Activated CD4-positive, alpha-beta memory T cell treated with anti-CD3 and anti-CD28 coated beads for 36 hours (primary cell): ENCODE data around the gene HIVEP2. TPM values are rescaled to one million over a fixed set of nuclear protein-coding genes. Genes with fewer than 3 reads are reported as not detected.

Experiments used
- CTCF ChIA-PET: fragments of 350-600 bp; sonication (Branson Sonifier 250); formaldehyde crosslinking; loops from one replicate; lab custom pipeline; 2021; ENCODE audit warnings: antibody characterized with exemption, inconsistent platforms; lab: Charles Lee
- POLR2A ChIA-PET: fragments of 350-600 bp; sonication (Branson Sonifier 250); formaldehyde crosslinking; loops from one replicate; lab custom pipeline; 2021; ENCODE audit warnings: antibody characterized with exemption; lab: Charles Lee
- DNase-seq: peaks from one replicate; pipeline ENCODE4 v3.0.0-alpha.2; 2020
- H3K27ac Mint-ChIP-seq: one replicate; pipeline ENCODE4 v1.8.0; 2021; ENCODE audit warnings: mixed read lengths
- H3K27me3 Mint-ChIP-seq: one replicate; pipeline ENCODE4 v1.8.0; 2021; ENCODE audit warnings: mixed read lengths
- H3K36me3 Mint-ChIP-seq: one replicate; pipeline ENCODE4 v1.8.0; 2021; ENCODE audit warnings: mixed read lengths
- H3K4me1 Mint-ChIP-seq: one replicate; pipeline ENCODE4 v1.8.0; 2021; ENCODE audit warnings: low read depth, mixed read lengths
- H3K4me3 Mint-ChIP-seq: one replicate; pipeline ENCODE4 v1.8.0; 2021; ENCODE audit warnings: mild to moderate bottlenecking, mixed read lengths
- H3K9me3 Mint-ChIP-seq: one replicate; pipeline ENCODE4 v1.8.0; 2021; ENCODE audit warnings: mixed read lengths
- intact Hi-C: fragments of 100-400 bp; cut with micrococcal nuclease; formaldehyde crosslinking; loops from one replicate; pipeline ENCODE4 v1.15.1; 2023
- total RNA-seq, 2 experiments: library from RNA; stranded (reverse); gene quantifications; one replicate each; pipeline ENCODE4 v1.2.3, GENCODE V29; 2021

The HIVEP2 gene
- total RNA-seq, 2 experiments from 2014 or later, result 24.3 to 25.1 TPM

DNA sequence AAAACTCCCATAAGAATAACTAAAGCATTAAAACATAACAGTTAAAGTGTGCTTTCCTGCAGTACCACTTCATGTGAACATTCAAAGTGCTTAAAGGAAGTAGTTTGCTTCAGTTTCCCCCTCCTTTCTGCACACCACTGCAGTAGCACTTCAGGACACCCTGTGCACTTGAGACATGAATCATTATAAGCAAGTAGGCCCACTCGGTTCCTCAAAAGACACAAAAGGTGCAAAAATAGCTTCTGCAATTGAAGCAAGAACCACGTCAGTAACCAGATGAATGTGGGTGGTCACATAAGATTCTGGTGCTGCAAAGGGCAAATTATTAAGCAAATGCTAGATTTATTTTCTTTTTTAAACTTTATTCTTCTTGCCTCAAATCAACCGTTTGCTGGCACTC lies 160.6 kb downstream of the HIVEP2 start:
- ChIA-PET POLR2A (interaction anchor here (1.5 kb wide), 1 partner anchor 11 kb away, joined by 3 read pairs; no protein-coding TSS in a partner anchor), CTCF (interaction anchor here (1.0 kb wide), 1 partner anchor 10 kb away, joined by 5 read pairs; no protein-coding TSS in a partner anchor)
- DNase-seq, result no peak
- Mint-ChIP-seq H3K4me3 (no peak overlapping the region), H3K27ac (peak overlapping the region; percentile 36), H3K9me3 (no peaks in the 10 kb centered on the region), H3K27me3 (no peaks in the 10 kb centered on the region), H3K4me1 (peaks cover 67% of the 10 kb centered on the region), H3K36me3 (peaks cover 21% of the 10 kb centered on the region)
- intact Hi-C loops, result loop anchor here (1.0 to 5.0 kb wide), 2 partner anchors 18 to 217 kb away; no protein-coding TSS in a partner anchor

DNA sequence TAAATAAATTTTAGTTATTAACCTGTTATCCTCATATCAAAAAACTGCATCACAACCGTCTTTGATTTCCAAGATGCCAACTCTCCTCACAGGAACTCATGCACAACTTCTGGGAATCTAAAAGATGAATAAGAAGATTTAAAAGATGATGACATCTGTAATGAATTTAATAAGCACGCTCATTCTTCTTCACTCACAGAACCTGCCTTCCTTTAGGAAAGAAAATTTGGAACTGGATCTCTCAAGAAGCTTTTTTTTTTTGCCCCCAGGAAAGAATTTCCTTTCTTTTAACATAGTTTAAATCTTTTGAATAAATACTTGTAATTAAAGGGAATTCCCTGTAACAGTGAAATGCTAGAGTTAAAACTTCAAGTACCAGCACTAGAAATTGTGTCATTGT lies 161.5 kb downstream of the HIVEP2 start:
- Mint-ChIP-seq H3K4me3 (no peak overlapping the region), H3K27ac (no peak overlapping the region), H3K9me3 (no peaks in the 10 kb centered on the region), H3K36me3 (peaks cover 17% of the 10 kb centered on the region), H3K4me1 (peaks cover 64% of the 10 kb centered on the region), H3K27me3 (no peaks in the 10 kb centered on the region)
- ChIA-PET CTCF (interaction anchor here (0.6 to 1.0 kb wide), 2 partner anchors 9 to 76 kb away, joined by 3 to 5 read pairs; no protein-coding TSS in a partner anchor), POLR2A (no interaction called here)
- no peak for DNase-seq
- intact Hi-C loops, result loop anchor here (5.0 kb wide), 1 partner anchor 216 kb away; no protein-coding TSS in a partner anchor

DNA sequence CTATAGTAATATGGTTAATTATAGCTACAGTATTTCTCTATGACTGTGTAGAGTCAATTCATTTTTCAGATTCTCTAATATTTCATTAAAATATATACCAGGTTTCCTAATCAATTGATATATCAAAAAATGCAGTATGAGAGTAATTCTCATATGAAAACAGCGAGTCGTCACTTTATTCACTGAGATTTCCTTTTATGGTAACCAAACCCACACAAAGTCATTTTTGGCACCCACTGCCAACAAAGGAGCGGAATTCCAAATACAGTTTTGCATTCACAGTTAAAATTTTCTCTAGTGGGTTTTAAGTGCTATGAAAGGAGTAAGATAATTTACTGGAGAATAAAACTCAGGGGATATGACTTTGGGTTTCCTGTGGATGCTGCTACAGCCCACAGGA lies 163.8 kb downstream of the HIVEP2 start:
- Mint-ChIP-seq H3K4me1 (peaks cover 56% of the 10 kb centered on the region), H3K36me3 (peaks cover 18% of the 10 kb centered on the region), H3K9me3 (no peaks in the 10 kb centered on the region), H3K4me3 (no peak overlapping the region), H3K27me3 (no peaks in the 10 kb centered on the region), H3K27ac (peak overlapping the region; percentile 39)
- ChIA-PET CTCF (no interaction called here), POLR2A (no interaction called here)
- intact Hi-C loops, result loop anchor here (1.0 to 5.0 kb wide), 2 partner anchors 8 to 214 kb away; no protein-coding TSS in a partner anchor
- DNase-seq, result no peak

DNA sequence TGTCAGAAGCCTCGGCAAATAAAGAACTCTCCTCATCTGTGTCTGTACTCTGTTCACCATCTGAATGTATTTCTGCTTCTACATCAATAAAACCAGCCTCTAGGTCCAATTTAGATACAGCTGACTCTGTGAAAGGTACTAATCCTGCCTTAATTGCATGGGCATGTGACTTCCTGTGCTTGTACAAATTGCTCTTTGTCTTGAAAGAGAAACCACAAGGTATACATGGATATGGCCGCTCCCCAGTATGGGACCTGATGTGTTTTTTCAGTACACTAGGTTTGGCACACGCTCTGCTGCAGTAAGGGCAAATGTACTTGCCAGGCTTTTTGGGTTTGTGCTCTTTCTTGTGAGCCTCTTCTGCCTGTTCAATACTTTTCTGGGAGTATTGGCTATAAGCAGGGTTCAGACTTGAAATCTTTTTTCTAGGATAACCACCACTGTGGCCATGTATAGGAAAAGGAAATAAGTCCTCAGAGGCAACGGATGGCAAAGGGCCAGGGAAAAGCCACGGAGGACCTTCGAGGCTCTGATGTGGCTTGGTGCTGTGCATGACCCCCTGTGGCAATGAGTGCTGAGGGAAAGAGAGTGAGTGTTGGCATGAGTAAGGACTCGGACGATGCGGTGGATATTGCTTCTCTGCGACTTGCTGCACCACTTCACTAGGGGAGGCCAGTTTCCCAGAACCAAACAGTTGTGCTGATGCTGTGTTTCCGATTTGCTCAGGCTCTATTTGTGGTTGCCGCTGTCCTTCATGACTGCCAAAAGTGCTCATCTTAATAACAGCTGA lies 170.9 kb downstream of the HIVEP2 start:
- Mint-ChIP-seq H3K36me3 (peaks cover 56% of the 10 kb centered on the region), H3K9me3 (no peaks in the 10 kb centered on the region), H3K4me1 (peaks cover 62% of the 10 kb centered on the region), H3K27ac (peak overlapping the region; percentile 93), H3K4me3 (peak overlapping the region; percentile 62), H3K27me3 (no peaks in the 10 kb centered on the region)
- ChIA-PET POLR2A (interaction anchor here (1.0 to 2.3 kb wide), 4 partner anchors 11 to 46 kb away, joined by 3 to 9 read pairs (median 3); no protein-coding TSS in a partner anchor), CTCF (interaction anchor here (0.9 to 1.2 kb wide), 4 partner anchors 10 to 66 kb away, joined by 3 to 5 read pairs (median 4); no protein-coding TSS in a partner anchor)
- intact Hi-C loops, result loop anchor here (1.0 to 5.0 kb wide), 7 partner anchors 7 to 173 kb away; no protein-coding TSS in a partner anchor
- peak; percentile 56 for DNase-seq

DNA sequence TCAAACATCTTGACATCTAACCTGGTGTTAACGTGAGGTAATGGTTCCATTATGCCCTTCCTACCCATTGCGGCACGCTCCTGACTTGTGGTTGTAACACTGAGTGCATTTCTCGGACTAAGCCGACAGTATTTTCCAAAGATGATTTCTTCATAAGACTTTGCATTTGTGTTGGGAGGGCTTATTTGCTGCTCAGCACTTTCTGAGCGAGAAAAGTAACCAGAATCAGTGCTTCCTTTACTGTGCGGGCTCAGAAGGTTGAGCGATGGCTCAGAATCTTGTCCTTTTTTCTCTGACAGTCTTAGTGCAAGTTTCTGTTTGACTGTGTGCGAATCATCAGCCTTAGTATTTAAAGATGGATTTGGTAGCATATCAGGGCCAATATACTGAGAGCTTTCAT lies 171.7 kb downstream of the HIVEP2 start:
- ChIA-PET POLR2A (interaction anchor here (0.6 to 2.3 kb wide), 5 partner anchors 12 to 52 kb away, joined by 3 to 9 read pairs (median 3); no protein-coding TSS in a partner anchor), CTCF (interaction anchor here (0.6 to 1.9 kb wide), 3 partner anchors 47 to 660 kb away, joined by 3 to 5 read pairs (median 3); no protein-coding TSS in a partner anchor)
- DNase-seq, result peak; percentile 64
- H3K36me3 Mint-ChIP-seq, result peaks cover 59% of the 10 kb centered on the region
- peak overlapping the region; percentile 62 for H3K4me3 Mint-ChIP-seq
- intact Hi-C loops, result loop anchor here (1.0 to 5.0 kb wide), 6 partner anchors 8 to 113 kb away; no protein-coding TSS in a partner anchor
- H3K27me3 Mint-ChIP-seq, result no peaks in the 10 kb centered on the region
- peaks cover 63% of the 10 kb centered on the region for H3K4me1 Mint-ChIP-seq
- no peaks in the 10 kb centered on the region for H3K9me3 Mint-ChIP-seq
- H3K27ac Mint-ChIP-seq, result peak overlapping the region; percentile 93

DNA sequence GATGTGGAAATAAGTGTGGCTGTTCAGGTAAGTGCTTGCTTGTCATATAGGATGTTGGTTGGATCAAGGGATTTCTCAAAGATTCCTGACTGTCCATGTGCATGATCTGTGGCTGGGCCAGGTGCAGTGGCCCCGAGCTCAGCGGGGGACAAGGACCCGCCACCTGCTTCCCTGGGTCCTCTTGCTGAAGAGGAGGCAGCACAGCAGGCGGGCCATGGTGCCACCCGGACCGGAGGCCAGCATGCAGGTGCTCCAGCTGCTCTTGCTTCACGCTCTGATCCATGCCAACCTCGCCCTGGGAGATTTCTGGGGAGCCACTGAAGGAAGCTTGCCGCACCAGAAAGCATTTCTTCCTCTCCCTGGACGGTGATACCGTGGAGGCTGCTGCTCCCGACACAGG lies 173.8 kb downstream of the HIVEP2 start:
- no peaks in the 10 kb centered on the region for H3K27me3 Mint-ChIP-seq
- POLR2A ChIA-PET, result no interaction called here
- peaks cover 72% of the 10 kb centered on the region for H3K4me1 Mint-ChIP-seq
- no peak for DNase-seq
- H3K36me3 Mint-ChIP-seq, result peaks cover 73% of the 10 kb centered on the region
- intact Hi-C loops, result loop anchor here (5.0 kb wide), 1 partner anchor 71 kb away; no protein-coding TSS in a partner anchor
- CTCF ChIA-PET, result interaction anchor here (0.6 to 1.9 kb wide), 2 partner anchors 78 to 697 kb away, joined by 3 to 5 read pairs; no protein-coding TSS in a partner anchor
- no peak overlapping the region for H3K4me3 Mint-ChIP-seq
- peak overlapping the region; percentile 9 for H3K27ac Mint-ChIP-seq
- H3K9me3 Mint-ChIP-seq, result no peaks in the 10 kb centered on the region

DNA sequence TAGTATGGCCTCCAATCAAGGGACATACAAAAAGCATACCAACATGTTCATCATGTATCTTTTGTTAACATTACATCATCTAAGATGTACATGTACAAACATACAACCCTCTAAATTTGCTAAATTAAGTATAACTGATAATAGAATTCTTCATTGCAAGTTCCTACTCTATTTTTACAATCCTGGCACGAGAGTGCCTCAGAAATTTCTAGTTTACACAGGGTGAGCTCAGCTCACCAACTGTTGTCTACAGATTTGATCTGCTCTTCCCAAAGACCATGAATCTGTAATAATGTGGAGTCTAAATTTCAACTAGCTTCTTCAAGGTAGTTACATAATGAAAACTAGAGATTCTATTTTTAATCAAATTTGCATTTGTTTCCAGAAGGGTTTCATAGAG lies 179.7 kb downstream of the HIVEP2 start:
- POLR2A ChIA-PET, result no interaction called here
- no peaks in the 10 kb centered on the region for H3K9me3 Mint-ChIP-seq
- H3K4me3 Mint-ChIP-seq, result no peak overlapping the region
- peaks cover 48% of the 10 kb centered on the region for H3K4me1 Mint-ChIP-seq
- CTCF ChIA-PET, result no interaction called here
- peaks cover 58% of the 10 kb centered on the region for H3K36me3 Mint-ChIP-seq
- intact Hi-C loops, result loop anchor here (5.0 kb wide), 1 partner anchor 73 kb away; no protein-coding TSS in a partner anchor
- H3K27me3 Mint-ChIP-seq, result no peaks in the 10 kb centered on the region
- no peak for DNase-seq
- H3K27ac Mint-ChIP-seq, result no peak overlapping the region

DNA sequence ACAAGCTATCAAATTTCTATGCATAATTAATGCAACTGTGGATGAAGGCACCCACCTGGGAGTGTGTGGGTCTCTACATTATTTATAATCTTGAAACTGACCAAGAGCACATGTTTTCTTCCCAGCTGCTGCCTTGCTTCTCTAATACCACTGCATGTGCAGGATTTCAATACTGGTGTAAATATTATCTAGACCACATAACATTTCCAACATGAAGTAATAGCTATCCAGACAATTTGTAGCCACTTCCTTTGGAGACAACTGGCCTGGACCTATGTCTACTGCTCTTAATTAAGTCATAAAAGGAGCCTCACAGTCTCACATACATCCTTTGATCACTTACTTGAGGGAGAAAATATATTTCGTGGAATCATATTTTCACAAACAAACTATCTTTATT lies 180.7 kb downstream of the HIVEP2 start:
- Mint-ChIP-seq H3K27me3 (no peaks in the 10 kb centered on the region), H3K9me3 (no peaks in the 10 kb centered on the region), H3K4me1 (peaks cover 41% of the 10 kb centered on the region), H3K36me3 (peaks cover 58% of the 10 kb centered on the region), H3K27ac (peak overlapping the region; percentile 45), H3K4me3 (no peak overlapping the region)
- POLR2A ChIA-PET, result no interaction called here
- CTCF ChIA-PET, result interaction anchor here (0.5 kb wide), 1 partner anchor 1716 kb away, joined by 3 read pairs; no protein-coding TSS in a partner anchor
- intact Hi-C loops, result no loop called here
- no peak for DNase-seq

DNA sequence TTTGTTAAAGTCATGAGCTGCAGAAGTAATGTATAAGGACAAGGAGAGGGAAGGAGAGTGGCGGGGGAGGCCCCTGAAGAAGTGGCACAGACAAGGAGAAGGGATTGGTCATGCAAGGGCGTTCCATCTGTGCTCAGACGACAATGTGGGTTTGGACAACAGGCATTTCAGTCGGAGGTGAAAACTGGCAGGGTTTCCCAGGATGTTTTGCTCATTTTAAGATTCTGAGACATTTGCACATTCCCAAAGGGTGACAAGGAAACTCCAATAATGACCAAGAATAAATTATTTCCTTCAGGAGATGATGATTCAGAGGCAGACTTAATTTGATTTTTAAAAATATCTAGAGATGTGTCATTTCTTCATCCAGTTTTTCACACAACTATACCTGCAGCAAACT lies 181.8 kb downstream of the HIVEP2 start:
- Mint-ChIP-seq H3K27ac (peak overlapping the region; percentile 11), H3K4me1 (peaks cover 38% of the 10 kb centered on the region), H3K36me3 (peaks cover 61% of the 10 kb centered on the region), H3K27me3 (no peaks in the 10 kb centered on the region), H3K9me3 (no peaks in the 10 kb centered on the region), H3K4me3 (no peak overlapping the region)
- intact Hi-C loops, result no loop called here
- POLR2A ChIA-PET, result no interaction called here
- CTCF ChIA-PET, result interaction anchor here (0.9 kb wide), 1 partner anchor 263 kb away, joined by 3 read pairs; no protein-coding TSS in a partner anchor
- DNase-seq, result no peak

DNA sequence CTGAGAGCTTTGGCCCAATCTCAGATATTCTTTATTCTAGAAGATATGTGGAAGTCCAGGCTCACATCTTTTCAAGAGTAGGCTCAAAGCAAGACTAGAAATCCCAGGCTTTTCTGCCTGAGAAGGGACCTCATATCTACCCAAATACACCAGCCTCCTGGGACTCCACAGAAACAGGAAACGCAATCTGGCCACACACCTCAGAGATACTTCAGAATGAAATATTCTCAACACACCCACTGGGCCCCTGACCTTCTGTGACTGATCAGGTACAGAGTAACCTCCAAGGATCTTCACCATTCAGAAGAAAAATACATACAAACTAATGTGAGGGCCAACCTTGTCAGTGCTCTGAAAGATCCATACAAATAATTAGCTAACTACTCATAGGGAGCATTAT lies 183.2 kb downstream of the HIVEP2 start:
- H3K36me3 Mint-ChIP-seq, result peaks cover 61% of the 10 kb centered on the region
- H3K9me3 Mint-ChIP-seq, result no peaks in the 10 kb centered on the region
- intact Hi-C loops, result no loop called here
- DNase-seq, result no peak
- H3K27me3 Mint-ChIP-seq, result no peaks in the 10 kb centered on the region
- no peak overlapping the region for H3K4me3 Mint-ChIP-seq
- ChIA-PET CTCF (no interaction called here), POLR2A (interaction anchor here (0.8 to 0.9 kb wide), 2 partner anchors 10 to 11 kb away, joined by 3 read pairs; no protein-coding TSS in a partner anchor)
- peaks cover 35% of the 10 kb centered on the region for H3K4me1 Mint-ChIP-seq
- H3K27ac Mint-ChIP-seq, result peak overlapping the region; percentile 43

DNA sequence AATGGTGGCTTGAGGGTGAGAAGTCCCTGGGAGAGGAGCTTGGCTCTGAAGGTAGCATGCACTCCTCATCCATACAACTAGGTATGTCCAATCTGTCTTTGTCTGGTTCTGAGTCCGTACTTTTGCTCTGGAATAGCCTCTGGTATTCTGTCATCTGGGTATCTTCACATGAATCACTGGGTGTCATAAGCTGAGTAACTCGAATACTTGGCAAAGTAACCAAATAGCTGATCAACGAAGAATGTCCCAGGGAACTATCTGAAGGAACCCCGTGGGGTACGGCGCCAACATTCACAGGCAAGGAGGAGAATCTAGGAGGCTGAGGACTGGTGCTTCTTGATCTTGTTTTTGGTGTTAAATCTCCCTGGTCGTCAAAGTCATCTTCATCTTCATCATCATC lies 184.8 kb downstream of the HIVEP2 start:
- Mint-ChIP-seq H3K4me1 (peaks cover 42% of the 10 kb centered on the region), H3K9me3 (no peaks in the 10 kb centered on the region), H3K27me3 (no peaks in the 10 kb centered on the region), H3K4me3 (no peak overlapping the region), H3K36me3 (peaks cover 69% of the 10 kb centered on the region), H3K27ac (no peak overlapping the region)
- no peak for DNase-seq
- ChIA-PET CTCF (no interaction called here), POLR2A (no interaction called here)
- intact Hi-C loops, result no loop called here

DNA sequence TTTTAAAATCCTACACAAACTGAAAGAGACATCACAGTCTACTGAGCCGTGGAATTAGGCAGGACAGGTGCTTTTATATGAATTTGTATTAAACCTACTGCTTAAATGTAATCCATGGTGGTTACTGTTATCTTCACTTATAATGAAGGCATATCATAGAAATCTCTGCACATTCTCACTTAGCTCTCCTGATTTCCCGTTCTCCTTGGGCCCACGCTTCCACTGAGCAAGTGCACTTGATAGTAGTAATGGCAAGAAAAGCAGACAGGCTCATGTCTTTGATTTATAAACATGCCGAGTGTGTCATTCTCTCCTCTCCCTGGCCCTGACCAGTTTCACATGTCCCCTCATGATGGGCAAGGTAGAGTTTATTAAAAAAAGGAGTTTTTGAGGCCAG lies 186.3 kb downstream of the HIVEP2 start:
- POLR2A ChIA-PET, result no interaction called here
- no peak overlapping the region for H3K27ac Mint-ChIP-seq
- H3K36me3 Mint-ChIP-seq, result peaks cover 64% of the 10 kb centered on the region
- H3K4me3 Mint-ChIP-seq, result no peak overlapping the region
- H3K9me3 Mint-ChIP-seq, result no peaks in the 10 kb centered on the region
- intact Hi-C loops, result no loop called here
- no peaks in the 10 kb centered on the region for H3K27me3 Mint-ChIP-seq
- CTCF ChIA-PET, result no interaction called here
- peaks cover 40% of the 10 kb centered on the region for H3K4me1 Mint-ChIP-seq
- DNase-seq, result no peak
